ENCODE data around the gene IFITM1.

Gene IFITM1

GRCh38 chr11:336659-337198 lies 22.9 kb downstream of the IFITM1 start:
- TF ChIP-seq, protein P1, sequence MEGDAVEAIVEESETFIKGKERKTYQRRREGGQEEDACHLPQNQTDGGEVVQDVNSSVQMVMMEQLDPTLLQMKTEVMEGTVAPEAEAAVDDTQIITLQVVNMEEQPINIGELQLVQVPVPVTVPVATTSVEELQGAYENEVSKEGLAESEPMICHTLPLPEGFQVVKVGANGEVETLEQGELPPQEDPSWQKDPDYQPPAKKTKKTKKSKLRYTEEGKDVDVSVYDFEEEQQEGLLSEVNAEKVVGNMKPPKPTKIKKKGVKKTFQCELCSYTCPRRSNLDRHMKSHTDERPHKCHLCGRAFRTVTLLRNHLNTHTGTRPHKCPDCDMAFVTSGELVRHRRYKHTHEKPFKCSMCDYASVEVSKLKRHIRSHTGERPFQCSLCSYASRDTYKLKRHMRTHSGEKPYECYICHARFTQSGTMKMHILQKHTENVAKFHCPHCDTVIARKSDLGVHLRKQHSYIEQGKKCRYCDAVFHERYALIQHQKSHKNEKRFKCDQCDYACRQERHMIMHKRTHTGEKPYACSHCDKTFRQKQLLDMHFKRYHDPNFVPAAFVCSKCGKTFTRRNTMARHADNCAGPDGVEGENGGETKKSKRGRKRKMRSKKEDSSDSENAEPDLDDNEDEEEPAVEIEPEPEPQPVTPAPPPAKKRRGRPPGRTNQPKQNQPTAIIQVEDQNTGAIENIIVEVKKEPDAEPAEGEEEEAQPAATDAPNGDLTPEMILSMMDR (IDR thresholded peaks at IDR 0.05), result no peak

DNA sequence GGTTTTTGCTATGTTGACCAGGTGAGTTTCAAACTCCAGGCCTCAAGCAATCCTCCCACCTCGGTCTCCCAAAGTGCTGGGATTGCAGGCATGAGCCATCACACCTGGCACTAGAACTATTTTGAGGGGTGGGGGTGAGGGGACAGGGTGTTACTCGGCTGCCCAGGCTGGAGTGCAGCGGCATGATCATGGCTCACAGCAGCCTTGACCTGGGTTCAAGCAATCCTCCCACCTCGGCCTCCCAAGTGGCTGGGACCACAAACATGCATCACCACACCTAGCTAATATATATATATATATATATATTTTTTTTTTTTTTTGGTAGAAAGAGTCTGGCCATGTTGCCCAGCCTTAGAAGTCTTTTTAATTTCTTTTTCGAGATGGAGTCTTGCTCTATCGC lies 23.9 kb downstream of the IFITM1 start:
- TF ChIP-seq, protein P1 (IDR thresholded peaks at IDR 0.05), result no peak

GRCh38 chr11:339963-340362 lies 26.1 kb downstream of the IFITM1 start:
- TF ChIP-seq, protein P1 (IDR thresholded peaks at IDR 0.05), result no peak

DNA sequence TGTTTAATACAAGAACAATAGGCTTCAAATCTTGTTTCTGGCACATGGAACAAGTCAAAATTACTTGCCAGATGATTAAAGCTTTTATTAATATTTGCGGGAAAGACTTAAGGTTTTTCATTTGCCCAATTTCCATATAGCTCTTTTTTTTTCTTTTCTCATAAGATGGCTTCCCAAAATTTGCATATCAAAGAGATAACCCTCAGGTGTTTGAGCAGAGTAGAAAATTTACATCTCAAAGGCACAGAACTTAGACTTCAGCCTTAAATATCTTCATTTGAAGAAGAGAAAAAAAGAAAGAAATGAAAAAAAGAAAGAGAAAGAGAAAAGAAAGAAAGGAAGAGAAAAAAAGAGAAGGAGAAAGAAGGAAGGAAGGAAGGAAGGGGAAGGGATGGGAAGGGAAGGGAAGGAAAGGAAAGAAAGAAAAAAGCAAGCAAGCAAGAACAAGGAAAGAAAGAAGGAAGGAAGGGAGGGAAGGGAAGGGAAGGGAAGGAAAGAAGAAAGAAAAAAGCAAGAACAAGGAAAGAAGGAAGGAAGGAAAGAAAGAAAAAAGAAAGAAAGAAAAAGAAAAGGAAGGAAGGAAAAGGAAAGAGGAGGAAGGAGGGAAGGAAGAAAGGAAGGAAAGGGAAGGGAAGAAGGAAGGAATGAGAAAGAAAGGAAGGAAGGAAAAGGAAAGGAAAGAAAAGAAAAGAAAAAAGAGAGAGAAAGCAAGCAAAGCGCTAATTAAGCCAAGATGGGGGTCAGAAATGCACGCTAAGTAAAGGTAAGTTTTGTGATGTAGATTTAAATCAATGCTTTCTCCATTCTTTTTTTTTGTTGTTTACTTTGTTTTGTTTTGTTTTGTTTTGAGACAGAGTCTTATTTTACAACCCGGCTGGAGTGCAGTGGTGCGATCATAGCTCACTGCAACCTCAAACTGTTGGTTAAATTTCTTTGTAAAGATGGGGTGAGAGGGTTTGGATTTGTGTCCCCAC lies 27.0 kb downstream of the IFITM1 start:
- TF ChIP-seq, protein P1 (IDR thresholded peaks at IDR 0.05), result no peak

- TF ChIP-seq, protein P1 (IDR thresholded peaks at IDR 0.05), result no peak
These were observed 28.5 kb downstream of the IFITM1 start for GRCh38 chr11:342328-342727.

DNA sequence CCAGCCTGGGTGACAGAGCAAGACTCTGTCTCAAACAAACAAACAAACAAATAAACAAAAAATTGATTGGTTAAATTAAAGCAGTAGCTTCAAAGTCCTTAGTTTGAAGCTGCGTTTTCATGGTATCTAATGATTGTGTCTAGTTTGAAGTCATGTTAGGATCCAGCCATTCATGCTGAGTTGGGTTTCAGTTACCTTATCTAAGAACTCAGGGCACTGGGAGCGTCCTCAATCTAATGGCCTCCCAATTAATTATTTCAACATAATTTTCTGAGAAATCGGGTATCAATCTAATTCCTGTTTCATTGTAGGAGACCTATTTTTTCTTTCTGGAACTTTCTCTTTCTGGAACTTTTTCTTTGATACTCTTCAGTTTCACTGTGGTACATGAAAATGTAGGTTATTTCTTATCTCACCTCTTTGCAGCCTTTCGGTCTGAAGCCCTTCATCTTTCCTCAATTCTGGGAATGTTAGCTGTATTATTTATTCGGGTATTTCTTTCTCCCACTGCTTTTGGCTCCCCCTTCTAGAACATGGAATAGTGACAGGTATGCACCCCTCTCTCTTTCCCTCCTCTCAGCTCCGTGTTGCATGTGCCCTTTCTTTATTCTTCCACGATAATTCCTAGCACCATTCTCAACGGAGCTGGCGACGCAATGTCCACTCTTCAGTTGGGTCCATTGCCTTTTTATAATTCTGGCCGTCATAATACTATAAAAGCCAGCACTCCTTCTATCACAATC lies 31.2 kb downstream of the IFITM1 start:
- TF ChIP-seq, protein P1 (IDR thresholded peaks at IDR 0.05), result no peak

GRCh38 chr11:346529-346928 lies 32.7 kb downstream of the IFITM1 start:
- TF ChIP-seq, protein P1 (IDR thresholded peaks at IDR 0.05), result no peak
